CD4-positive, alpha-beta T cell treated with Interleukin-10 for 1 hour (primary cell): ENCODE results near the gene KCNJ16.

Source experiments
- DNase-seq: peaks from one replicate; pipeline ENCODE4 v3.0.0-alpha.2; 2020

The KCNJ16 gene

GRCh38 chr17:70100983-70101382 lies 26.0 kb downstream of the KCNJ16 start:
- no peak for DNase-seq

- DNase-seq, result no peak
These were observed 27.5 kb downstream of the KCNJ16 start for GRCh38 chr17:70102531-70102930.

- no peak for DNase-seq
These were observed 29.9 kb downstream of the KCNJ16 start for GRCh38 chr17:70104791-70105523.

- DNase-seq, result no peak
These were observed 30.6 kb downstream of the KCNJ16 start for GRCh38 chr17:70105641-70106040.

DNA sequence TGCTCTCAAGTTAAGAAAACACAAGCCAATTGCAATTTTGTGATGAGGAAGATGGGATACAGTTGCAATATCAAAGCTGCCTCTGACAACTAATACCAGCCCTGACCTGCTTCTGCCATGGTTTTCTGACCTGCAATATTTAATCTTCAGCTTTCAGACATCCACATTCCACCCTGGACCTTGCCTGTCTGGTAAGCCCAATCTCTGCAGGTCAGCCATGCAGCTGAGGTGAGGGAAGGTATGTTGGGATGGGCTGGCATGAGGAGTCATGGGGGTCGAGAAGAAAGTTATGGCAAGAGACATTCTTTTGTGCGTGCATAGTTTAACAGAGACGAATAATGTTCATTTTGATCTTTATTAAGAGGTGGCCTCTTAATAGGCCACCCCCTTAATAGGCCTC lies 31.5 kb downstream of the KCNJ16 start:
- no peak for DNase-seq

- DNase-seq, result no peak
These were observed 32.4 kb downstream of the KCNJ16 start for GRCh38 chr17:70107441-70107840.

DNA sequence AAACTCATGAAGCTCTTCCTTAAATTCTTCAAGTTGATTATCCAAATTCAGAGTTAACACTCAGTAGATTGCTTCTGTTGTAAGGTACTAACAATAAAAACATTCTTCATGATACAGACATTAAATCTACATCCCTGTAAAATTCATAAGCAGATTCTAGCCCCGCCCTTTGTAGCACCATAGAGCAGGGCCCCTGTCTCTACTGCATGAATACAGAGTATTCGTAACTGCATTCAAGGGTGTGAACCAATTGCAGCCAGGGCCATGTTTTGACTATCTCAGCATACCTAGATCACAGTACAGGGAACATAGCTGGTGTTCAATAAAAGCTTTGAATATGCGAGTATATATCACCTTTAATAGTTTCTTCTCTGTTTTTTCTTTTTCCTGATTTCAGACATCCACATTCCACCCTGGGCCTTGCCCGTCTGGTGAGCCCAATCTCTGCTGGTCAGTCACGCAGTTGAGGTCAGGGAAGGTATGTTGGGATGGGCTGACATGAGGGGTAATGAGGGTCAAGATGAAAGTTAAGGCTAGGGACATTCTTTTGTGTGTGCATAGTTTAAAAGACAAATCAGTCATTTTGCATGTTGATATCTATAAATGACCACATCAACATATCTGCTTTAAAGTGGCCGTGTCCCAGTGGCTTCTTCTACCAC lies 33.0 kb downstream of the KCNJ16 start:
- DNase-seq, result no peak

- no peak for DNase-seq
These were observed 34.5 kb downstream of the KCNJ16 start for GRCh38 chr17:70109497-70109896.

- no peak for DNase-seq
These were observed 35.4 kb downstream of the KCNJ16 start for GRCh38 chr17:70110443-70110880.

GRCh38 chr17:70111201-70111600 lies 36.2 kb downstream of the KCNJ16 start:
- DNase-seq, result no peak

DNA sequence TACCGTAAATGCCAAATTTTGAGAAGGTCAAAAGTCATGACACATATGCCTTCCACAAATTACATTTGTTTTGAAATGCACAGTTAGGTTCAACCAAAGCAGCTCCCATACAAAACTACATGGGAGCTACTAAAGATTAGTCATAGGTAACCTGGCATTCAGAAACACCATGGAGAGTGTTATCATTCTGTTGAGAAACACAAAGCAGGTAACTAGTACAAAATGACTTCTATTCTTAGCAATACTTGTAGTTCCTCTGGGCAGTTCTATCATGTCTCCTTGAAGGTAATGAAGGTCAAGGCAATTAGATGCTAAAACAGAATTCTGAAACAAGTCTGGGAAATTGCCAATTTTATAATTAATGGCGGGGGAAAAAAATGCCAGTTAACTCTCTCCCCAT lies 39.4 kb downstream of the KCNJ16 start:
- no peak for DNase-seq

DNA sequence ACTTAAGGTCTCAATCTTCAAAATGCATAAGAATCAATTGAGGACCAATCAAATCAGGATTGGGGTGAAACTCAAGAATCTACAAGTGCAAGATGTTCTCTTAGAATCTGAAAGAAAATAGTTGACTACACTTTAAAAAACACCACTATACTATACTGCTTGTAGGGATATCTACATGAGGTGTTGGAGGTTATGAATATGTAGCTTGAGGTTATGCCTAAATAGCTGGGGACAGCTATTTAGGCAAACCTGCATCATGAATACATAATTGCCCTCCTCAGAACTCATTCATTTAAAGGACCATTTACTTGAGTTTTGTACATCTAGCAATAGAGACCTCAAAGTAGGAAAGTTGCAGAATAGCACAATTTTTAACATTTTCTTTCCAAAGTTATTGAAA lies 40.1 kb downstream of the KCNJ16 start:
- DNase-seq, result no peak

DNA sequence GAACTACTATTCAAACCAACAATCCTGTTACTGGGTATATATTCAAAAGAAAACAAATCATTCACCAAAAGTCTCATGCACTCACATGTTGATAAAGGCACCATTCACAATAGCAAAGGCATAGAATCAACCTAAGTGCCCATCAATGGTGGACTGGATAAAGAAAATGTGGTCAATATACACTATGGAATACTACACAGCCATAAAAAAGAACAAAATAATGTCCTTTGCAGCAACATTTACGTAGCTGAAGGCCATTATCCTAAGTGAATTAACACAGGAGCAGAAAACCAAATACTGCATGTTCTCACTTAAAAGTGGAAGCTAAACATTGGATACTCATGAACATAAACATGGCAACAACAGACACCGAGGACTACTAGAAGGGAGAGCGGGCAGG lies 41.9 kb downstream of the KCNJ16 start:
- no peak for DNase-seq

- no peak for DNase-seq
These were observed 44.5 kb downstream of the KCNJ16 start for GRCh38 chr17:70119545-70119944.

DNA sequence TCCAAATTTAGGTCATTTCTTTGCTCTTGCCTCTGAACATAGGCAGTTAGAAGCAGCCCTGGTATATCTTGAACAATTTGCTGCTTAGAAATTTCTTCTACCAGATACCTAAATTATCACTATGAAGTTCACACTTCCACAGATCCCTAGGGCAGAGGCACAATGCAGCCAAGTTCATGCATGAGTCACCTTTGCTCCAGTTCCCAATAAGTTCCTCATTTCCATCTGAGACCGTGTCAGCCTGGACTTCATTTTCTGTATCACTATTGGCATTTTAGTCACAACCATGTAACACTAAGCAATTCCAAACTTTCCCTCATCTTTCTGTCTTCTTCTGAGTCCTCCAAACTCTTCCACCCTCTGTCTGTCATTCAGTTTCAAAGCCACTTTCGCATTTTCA lies 45.0 kb downstream of the KCNJ16 start:
- no peak for DNase-seq

DNA sequence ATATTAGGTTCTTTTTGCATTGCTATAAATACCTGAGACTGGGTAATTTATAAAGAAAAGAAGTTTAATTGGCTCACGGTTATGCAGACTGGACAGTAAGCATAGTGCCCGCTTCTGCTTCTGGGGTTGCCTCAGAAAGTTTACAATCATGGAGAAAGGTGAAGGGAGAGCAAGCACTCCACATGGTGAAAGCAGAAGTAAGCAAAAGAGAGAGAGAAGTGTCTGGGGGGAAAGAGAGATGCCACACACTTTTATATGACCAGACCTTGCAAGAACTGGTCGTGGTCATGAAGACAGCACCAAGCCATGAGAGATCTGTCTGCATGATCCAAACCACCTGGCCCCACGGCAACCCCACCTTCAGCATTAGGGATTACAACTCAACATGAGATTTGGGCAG lies 45.4 kb downstream of the KCNJ16 start:
- DNase-seq, result no peak

DNA sequence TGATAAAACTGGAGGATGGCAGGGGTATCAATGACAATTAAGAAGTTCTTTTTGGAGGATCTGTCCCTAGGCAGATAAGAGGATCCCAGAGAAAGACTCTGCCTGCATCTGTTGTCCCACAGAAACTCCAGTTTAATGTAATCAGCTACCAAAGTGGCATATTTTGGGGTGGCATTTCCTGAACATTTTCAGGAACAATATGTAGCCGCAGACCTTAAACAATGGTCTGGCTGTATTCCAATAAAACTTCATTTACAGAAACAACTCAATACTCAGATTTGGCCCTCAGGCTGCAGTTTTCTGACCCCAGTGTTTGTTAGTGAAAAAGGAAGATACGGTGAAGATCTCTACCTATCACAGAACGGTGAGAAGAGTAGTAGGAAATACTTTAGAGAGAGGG lies 46.1 kb downstream of the KCNJ16 start:
- DNase-seq, result no peak

DNA sequence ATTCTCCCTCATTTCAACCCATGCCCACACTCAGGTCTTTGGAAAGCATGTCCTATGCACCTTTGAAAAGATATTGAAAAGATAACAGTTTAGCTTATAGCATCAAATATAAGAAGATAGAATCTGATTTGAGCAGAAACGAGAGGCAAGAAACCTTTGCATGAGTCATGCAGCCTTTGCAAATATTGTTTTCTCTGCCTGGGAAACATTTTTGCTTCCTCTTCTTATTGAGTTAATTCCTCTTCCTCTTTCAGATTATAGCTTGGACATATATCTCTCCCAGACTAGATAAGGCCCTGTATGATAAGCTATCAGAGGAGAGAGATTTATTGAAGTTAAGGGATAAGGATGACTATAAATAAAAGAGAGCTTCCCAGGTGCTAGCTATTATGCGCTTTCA lies 48.2 kb downstream of the KCNJ16 start:
- DNase-seq, result no peak

DNA sequence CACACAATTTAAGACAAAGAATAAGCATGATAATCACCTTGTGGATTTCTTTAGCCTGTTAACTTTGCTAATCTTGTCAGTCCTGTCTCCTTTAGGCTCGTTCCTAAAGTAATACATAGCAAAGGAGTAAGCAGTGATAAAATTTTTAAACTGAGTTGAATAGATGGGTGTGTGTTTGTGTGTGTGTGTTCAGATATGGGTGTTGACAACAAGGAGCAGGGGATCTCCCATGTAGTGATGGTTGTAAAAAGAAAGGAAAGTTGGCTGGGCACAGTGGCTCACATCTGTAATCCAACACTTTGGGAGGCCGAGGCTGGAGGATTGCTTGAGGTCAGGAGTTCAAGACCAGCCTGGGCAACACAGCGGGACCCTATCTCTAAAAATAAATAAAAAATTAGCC lies 49.7 kb downstream of the KCNJ16 start:
- no peak for DNase-seq

DNA sequence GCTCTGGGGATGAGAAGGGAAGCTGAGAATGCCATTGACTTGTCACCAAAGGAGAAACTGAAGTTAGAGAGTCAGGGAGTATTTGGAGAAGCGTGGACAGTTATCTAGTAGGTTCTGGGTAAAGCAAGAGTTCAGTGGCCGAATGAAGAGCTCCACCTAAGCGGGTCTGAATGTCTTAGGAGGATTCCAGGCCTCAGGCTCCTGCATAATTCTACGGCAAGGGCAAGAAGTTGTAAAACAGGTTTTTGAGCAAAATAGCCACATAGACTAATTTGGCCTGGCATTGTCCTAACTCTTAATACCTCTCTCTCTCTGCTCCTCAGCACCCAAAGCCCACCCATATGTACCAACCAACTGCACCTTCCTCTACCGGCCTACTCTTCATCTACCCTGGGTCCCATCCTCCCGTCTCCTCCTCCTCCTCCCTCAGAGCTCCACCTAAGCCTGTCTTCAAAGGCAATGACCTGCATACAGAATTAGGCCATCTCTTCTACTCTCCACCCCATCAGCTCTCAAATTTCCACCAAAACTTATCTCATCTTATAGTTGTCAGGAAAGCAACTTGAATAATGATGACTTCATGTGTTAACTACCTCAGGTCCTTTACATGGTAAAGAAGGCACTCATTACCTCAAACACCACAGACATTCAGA lies 52.3 kb downstream of the KCNJ16 start:
- no peak for DNase-seq

DNA sequence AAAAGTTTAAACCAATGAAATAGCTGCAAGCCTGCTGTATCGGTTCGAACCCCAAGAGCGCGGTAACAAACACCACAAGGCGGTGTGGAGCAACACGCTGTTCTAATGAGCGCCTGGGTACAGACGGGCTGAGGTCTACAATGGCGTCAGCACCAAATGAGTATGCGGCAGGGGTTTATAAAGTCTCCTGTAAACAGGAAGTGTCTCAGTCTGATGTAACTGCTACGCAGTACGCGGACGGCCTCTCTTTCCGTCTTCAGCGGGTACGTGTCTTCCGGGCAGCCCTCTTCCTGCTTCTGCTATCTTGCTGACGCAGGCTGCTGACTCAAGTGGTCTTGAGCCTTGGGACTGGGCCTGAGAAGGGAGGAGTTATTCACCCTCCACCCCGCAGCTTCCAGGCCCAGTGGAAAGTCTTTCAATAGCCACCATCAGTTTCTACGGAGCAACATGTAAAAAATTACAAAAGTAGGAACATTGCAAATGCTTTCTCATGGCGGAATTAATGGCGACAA lies 53.8 kb downstream of the KCNJ16 start:
- no peak for DNase-seq

- DNase-seq, result no peak
These were observed 55.3 kb downstream of the KCNJ16 start for GRCh38 chr17:70130289-70130688.

- no peak for DNase-seq
These were observed 57.5 kb downstream of the KCNJ16 start for GRCh38 chr17:70132505-70132904.

GRCh38 chr17:70134042-70134441 lies 59.0 kb downstream of the KCNJ16 start:
- no peak for DNase-seq
